Left cardiac atrium (tissue), 4 donors: ENCODE measurements around the gene ZNF680. TPM values are rescaled to one million over a fixed set of nuclear protein-coding genes. Genes with fewer than 3 reads are reported as not detected.
A peak's percentile ranks its signal among the peaks of the same experiment; 100 is the strongest.
"Not testable (repeated sequence)": the region's sequence is repeated elsewhere in the genome, so short reads cannot be mapped to it uniquely, and the experiment has no call there.

Experiments
- ATAC-seq, 2 donors: fragments of 200-7000 bp; cut with Tn5 transposase; one replicate each; pipeline ENCODE4 v1.9.1; 2020; ENCODE audit warnings: mild to moderate bottlenecking in 2 of 2, moderate library complexity in 2 of 2
- DNase-seq: peaks from one replicate; pipeline ENCODE4 v3.0.0-alpha.2; 2020
- intact Hi-C, 2 donors: fragments of 100-400 bp; cut with DNase I; formaldehyde crosslinking; loops; one replicate each; pipeline versions ENCODE4 v1.14.1 to v1.15.1; 2022 to 2023
- long read RNA-seq: library from polyadenylated mRNA; unstranded; transcript quantifications from one replicate; pipeline ENCODE4 v2.0.0, GENCODE V29; 2021
- total RNA-seq, 2 donors: library from RNA; stranded (reverse); fragmentation: NEBNext Ultra II Directional; extraction: Animal tissue kit (Norgen Biotek cat#: 25700); gene quantifications; one replicate each; pipeline ENCODE4 v1.2.1, GENCODE V29; 2021
- donor health status: DM: no; HTN: yes; CAD: no.
- donor health status: DM: no; HTN: yes; CAD: no; lungs with severe emphysema.
- donor health status: DM: yes; HTN: yes; CAD: no.
- donor health status: Dilated cardiomyopathy.

Gene ZNF680
- total RNA-seq = 10 to 100 TPM; 17.9 to 20.7 TPM
- long read RNA-seq, transcript ZNF680-201 (4 exons, 3,022 nt) = major isoform, 12 of 33 reads
- long read RNA-seq, transcript ZNF680-202 (4 exons, 2,159 nt) = minor isoform, 10 of 33 reads
- long read RNA-seq, partial matches to known transcripts = 0 of 33 reads
- long read RNA-seq, other reads (novel, unspliced or antisense) = 7 of 33 reads

DNA sequence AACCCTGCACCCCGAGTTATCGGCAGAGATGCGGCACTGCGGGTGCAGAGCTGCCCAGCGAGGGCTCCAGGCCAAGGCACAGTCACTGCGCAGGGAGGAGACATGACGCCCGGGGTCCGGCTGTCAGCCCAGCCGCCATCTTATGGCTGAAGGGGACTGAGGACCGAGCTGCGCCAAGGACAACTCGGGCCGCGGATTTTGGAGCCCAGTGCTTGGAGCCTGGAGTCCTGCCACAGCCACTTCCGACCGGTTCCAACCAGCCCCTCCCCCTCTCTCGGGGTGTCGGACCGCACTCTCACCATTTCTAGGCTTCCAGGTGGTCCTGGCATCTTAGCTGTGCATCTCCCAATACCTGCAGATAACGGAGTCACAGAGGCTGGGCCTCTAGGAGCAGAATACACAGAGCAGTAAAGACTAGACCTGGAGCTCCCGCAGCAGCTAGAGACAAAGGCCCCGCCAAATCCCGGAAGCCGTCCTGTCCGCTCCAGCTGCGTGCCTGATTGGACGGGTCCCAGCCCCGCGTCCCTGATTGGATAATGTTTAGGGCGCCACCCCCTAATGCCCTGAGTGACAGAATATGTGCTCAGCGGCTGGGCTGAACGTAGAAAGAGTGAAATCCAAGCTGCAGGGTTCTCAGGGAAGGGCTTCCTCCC, at the start of gene ZNF680:
Gene ZNF680 (minus strand): TSS at position 446 of the 653 bp plus-strand sequence. CDS start 117 bp downstream, at position 329.
- DNase-seq (peak; percentile 97), ATAC-seq (peak; percentile 98)
- intact Hi-C loops = loop anchor here in 1 of 2 donors (10.0 kb wide), 1 partner anchor 48 kb away; no protein-coding TSS in a partner anchor

DNA sequence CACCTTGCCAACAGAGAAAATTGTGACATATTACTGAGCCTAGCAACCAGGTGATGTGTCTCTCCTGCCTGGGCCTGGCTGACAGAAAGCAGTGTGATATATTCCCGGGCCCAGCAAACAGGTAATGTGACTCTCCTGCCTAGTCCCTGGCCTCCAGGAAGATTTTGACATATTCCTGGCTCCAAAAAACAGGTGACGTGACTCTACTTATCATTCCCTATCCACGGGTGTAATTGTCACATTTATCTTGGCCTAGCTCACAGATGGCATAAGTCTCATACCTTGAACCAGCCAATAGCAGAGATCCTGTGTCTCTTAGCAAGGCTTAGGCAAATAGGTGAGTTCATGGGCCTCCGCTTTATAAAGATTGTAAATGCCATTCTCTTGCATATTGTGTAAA, 49.6 kb upstream of the ZNF680 start:
- ATAC-seq (no peak), DNase-seq (no peak)
- intact Hi-C loops = no loop called here

DNA sequence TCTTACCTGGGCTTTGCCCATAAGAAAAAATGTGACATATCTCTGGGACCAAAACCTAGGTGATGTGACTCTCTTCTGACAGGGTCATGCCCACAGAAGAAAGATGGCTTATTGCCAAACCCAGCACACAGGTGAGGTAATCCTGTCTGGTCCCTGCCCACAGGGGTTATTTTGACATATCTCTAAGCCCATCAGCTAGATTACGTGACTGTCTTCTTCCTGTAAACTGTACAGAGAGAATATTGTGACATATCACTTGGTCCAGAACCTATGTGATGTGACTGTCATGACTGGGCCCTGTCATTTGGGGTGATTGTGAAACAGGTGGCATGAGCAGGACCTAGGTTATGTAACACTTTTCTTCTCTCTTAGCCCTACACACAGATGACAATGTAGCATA, 48.8 kb upstream of the ZNF680 start:
- intact Hi-C loops = no loop called here
- ATAC-seq (no peak), DNase-seq (no peak)

DNA sequence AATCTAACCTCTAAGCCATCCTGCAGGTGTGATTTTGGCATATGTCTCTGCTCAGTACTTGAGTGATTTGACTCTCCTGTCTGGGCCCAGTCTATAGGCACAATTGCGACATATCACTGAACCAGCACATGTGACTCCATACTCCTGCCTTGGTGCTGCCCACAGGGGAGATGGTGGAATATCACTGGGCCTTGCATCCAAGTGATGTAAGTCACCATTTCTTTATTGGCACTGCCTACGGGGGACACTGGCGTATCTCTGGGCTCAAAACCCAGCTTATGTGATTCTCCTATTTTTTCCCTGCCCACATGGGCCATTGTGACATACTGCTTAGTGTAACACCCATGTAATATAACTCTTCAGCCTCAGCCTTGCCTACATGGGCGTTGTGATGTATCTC, 48.1 kb upstream of the ZNF680 start:
- ATAC-seq = no peak

DNA sequence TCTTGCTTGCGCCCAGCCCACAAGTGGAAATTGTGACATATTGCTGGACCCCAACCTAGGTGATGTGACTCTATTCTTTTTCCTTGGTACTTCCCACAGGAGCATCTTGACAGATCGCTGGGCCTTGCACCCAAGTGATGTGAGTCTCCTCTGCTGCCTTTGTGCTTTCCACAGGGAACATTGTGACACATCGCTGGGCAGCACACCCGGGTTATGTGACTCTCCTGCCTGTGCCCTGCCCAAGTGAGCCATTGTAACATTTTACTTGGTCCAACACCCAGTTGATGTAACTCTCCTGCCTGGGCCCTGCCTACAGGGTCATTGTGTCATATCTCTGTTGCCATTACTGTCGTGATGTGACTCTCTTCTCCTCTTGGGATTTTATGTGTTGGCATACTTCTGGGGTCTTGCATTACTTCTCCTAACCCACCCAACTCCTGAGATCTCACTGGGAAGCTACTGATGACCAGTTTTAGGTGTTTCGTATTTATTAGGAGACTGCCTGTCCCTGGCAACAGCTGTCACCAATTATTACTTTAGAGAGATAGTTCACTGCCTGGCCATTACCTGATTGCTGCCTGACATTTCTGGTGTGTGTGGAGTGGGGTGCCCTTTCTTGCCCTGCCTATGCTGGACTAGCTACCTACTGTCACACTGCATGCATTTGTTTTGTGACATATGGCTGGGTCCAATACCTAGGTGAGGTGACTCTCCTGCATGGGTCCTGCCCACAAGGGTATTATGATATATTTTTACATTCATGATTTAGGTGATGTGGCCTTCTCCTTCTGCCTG, 45.4 kb upstream of the ZNF680 start:
- ATAC-seq (no peak), DNase-seq (no peak)
- intact Hi-C loops = no loop called here

More for the DNA sequence above, 48.1 kb upstream of the ZNF680 start:
- intact Hi-C loops = no loop called here
- no peak for DNase-seq

DNA sequence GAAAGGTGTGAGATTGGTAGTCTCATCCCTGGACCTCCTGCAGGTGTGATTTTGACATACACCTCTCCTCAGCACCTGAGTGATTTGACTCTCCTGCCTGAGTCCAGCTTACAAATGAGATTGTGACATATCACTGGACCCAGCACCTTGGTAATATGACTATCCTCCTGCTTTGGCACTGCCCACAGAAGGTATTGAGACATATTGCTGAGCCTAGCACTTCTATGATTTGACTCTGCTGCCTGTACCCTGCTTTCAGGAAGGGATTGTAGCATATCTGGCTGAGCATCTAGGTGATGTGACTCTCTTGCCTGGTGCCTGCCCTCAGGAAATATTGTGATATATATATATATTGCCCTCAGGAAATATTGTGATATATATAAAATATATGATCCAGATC, 43.5 kb upstream of the ZNF680 start:
- DNase-seq (no peak), ATAC-seq (no peak)
- intact Hi-C loops = no loop called here

DNA sequence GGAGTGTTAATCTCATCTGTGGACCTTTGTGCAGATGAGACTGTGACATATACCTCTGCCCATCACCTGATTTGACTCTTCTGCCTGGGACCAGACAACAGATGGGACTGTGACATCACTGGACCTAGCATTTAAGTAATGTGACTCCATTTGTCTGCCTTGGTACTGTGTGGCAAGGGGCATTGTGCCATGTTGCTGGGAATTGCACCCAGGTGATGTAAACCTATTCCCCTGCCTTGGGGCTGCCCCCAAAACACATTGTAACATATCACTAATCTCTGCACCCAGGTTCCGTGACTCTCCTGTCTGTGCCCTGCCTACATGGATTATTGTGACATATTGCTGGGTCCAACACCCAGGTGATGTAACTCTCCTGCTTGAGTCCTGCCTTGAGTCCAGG, 40.4 kb upstream of the ZNF680 start:
- intact Hi-C loops = no loop called here
- DNase-seq (no peak), ATAC-seq (no peak)

DNA sequence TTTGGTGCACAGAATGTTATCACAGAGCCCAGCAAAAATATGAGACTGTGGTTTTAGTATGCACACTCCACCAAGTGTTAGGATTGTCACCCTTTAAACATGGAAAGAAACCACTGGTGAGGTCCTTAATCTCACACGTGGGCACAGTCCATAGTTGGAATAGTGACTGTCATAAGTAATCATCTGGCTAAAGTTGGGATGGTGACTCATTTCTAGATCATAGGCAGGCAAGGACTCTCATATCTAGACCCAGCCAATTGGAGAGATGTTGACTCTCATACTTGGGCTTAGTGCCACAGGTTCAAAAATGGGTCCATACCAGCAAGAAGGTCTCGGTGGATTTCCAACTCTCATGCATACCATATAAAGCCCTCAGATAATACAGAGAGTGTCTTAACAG, 39.6 kb upstream of the ZNF680 start:
- intact Hi-C loops = no loop called here
- DNase-seq (no peak), ATAC-seq (peak in 1 of 2 donors; percentile 56)

DNA sequence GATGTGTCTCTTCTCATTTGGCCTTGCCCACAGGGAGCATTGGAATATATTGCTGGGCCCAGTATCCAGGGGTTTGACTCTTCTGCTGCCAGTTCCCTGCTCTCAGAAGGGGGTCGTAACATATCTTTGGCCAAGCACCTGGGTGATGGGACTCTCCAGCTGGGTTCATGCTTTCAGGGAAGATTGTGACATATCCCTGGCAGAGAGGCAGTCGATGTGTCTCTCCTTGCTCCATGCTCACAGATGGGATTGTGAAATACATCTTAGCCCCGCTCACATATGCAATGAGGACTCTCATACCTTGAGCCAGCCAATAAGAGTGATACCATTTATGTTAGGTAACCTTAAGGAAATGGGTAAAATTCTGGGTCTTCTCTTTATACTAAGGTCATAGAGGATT, 39.2 kb upstream of the ZNF680 start:
- intact Hi-C loops = no loop called here
- DNase-seq = no peak
- ATAC-seq = no peak

DNA sequence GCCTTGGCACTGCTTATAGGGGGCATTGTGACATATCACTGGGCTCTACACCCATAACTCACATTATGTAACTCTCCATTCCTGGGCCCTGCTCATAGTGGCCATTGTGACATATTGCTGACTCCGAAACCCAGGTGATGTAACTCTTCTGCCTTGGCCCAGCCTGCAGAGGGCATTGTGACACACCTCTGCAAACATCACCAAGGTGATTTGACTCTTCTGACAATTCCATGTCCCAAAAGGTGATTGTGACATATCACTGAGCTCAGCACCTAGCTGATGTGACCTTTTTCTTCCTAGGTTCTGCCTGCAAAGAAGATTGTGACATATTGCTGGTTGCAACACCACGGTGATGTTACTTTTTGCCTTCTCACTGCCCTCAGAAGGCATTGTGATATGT, 36.5 kb upstream of the ZNF680 start:
- DNase-seq = no peak
- intact Hi-C loops = no loop called here
- no peak for ATAC-seq

DNA sequence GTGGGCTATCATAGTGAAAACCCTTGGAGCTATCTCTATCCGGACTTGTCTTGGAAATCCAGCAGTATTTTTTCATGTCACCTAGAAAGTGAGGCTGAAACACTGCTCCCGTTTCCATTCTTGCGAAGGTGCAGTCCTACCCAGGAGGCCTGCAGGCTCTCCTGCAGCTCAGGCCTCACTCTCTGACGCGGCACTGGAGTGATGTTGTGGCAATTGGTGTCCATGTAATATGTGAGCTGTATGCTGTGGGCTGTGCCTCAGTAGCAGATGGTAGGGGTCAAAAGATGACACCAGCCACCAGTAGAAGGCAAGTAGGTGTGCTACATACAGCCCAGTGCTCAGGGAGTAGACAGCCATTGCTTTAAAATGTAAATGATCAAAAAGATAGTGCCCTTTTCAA, 28.1 kb upstream of the ZNF680 start:
- intact Hi-C loops = no loop called here
- no peak for ATAC-seq
- DNase-seq = no peak

DNA sequence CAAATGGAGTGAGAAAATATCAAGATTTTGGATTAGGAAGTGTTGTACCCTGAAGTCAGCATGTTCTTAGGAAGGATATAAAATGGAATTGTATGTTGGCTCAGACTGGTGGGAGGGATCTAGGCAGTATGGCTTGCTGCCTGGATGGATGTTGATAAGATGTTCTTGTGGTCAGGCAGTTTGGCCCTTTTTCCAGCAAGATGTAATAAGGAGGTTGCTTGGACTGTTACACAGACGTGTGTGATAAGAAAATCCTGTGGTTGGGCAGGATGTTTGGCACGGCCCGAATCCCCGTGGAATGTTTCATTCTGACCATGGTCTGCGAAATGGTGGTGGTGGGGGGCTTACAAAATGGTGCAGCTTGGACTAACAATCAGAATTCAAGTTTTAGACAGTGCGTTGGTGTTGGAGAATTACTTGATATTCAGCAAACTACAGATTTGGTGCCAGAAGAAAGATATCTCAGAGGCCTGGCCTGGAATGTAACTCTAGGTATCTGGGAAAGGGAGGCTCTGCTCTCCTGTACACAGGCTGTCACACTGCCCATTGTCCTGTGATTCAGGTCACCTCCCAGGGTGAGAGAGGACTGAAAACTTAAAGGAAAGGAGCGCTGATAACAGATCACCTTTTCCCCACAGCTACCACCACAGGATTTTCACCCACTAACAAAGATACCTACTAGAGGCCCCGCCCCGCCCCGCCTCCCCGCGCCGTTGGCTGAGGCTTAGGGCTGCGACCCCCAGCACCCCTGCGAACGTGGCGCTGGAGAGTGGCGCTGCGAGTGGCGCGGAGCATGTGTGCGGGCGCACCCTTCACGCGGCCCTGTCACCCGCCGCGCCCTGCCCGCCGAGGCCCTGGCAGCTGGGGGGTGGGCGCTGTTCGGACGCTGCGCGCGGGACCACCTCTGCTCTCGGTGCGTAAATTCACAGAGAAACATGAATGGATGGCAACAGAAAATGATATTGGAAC, 19.3 kb upstream of the ZNF680 start:
- ATAC-seq (peak; percentile 86 to 99), DNase-seq (peak; percentile 61)
- intact Hi-C loops = no loop called here

DNA sequence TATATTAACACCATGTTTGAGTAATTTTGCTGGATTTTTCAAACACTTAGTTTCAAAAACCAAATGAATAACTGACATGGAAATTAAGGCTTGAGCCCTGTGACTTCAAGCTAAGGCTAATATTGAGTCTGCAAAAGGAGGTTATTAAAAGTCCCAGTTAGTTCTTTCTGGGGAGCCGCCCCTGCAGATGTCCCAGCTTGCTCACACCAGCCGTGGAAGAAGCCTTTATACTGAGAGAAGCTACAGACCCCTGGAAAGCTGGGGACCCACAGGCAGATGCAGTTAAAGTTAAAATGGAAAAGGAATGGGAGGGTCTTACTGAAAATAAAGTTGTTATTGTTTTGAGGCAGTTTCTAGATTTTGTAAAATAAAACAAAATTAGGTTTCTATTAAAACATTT, 18.5 kb upstream of the ZNF680 start:
- intact Hi-C loops = no loop called here
- ATAC-seq (no peak), DNase-seq (no peak)

DNA sequence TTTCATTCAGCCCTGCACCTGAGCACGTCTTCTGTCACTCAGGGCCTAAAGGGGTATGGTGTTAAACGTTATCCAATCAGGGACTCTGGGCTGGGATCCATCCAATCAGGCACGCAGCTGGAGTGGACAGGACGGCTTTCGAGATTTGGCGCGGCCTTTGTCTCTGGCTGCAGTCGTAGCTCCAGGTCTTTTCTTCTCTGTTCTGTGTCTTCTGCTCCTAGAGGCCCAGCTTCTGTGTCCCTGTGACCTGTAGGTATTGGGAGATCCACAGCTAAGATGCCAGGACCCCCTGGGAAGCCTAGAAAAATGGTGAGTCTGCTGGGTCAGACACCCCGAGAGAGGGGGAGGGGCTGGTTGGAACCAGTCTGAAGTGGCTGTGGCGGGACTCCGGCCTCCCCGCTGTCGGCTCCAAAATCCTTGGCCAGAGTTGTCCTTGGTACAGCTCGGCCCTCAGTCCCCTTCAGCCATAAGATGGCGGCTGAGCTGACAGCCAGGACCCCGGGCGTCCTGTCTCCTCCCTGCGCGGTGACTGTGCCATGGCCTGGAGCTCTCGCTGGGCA, 11.7 kb upstream of the ZNF680 start:
- peak; percentile 76 to 88 for ATAC-seq
- DNase-seq = peak; percentile 80
- intact Hi-C loops = no loop called here

DNA sequence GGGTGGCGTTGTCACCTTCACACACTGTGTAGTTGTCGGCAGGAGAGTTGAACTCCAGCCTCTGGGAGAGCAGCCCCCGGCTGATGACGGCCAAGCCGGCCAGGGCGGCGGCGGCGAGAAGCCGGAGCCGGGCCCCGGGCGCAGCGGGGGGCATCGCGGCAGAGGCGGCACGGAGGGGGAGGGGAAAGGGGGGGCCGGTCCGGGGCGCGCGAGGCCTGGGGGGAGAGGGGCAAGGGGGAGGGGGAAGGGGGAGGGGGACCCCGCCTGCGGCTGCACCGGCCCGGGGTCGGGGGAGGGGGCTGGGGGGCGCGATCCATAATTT, 7.4 kb upstream of the ZNF680 start:
- ATAC-seq, intact Hi-C loops, DNase-seq: not testable (repeated sequence)

DNA sequence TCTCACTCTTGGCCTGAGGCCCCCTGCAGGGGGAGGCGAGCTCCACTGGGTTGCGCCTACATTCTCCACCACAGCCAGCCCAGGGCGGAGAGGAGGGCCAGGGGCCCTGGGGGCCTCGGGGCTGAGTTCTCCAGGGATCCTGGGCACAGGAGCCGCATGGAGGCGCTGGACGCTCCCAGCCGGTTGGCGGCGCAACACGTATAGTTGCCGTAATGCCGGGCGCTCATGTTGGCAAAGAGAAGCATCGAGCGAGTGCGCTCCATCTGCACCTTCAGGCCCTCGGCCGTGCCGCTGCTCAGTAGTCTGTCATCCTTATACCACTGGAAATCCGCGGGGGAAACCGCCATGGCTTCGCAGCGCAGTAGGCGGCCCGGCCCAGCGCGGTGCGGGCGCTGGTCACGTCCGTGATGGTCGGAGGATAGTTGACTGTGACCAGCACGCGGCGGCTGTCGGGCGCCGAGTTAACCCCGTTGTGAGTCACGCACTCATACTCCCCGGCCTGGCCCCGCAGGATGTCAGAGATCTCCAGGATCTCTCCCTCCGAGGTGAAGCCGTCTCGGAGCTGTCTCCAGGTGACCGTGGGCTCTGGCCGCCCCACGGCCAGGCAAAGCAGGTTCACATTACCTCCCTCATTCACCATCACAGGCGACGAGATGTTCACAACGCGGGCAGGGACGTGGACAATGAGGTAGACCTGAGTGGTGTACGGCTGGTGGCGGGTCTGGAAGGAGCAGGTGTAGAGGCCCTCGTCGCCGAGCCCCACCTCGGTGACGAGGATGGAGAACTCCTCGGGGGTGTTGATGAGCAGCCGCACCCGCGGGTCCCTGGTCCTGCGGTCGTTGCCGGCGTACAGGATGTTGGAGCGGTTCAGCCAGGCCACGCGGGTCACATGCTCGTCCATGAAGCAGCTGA, 6.8 kb upstream of the ZNF680 start:
- DNase-seq = peak; percentile 56
- ATAC-seq = peak; percentile 74 to 86
- intact Hi-C loops = loop anchor here in 1 of 2 donors (10.0 kb wide), 1 partner anchor 55 kb away; no protein-coding TSS in a partner anchor

DNA sequence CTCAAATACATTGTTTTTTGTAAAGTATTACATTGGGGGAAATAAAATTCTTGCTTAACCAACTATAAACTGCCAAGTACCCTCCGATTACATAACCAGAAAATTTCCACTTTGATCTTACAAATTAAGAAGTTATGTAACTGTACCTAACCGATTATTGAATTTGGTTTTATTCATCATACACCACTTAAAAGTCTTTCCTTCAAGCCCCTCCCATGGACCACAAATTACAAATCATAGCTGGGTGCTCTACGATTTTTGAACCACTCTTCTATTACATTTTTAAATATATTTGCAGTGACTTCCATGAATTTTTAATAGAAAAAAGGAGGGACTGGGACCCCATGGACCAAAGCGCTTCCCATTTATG, 630 bp downstream of the ZNF680 start:
- intact Hi-C loops = loop anchor here in 1 of 2 donors (10.0 kb wide), 1 partner anchor 47 kb away; no protein-coding TSS in a partner anchor
- DNase-seq (no peak), ATAC-seq (no peak)

DNA sequence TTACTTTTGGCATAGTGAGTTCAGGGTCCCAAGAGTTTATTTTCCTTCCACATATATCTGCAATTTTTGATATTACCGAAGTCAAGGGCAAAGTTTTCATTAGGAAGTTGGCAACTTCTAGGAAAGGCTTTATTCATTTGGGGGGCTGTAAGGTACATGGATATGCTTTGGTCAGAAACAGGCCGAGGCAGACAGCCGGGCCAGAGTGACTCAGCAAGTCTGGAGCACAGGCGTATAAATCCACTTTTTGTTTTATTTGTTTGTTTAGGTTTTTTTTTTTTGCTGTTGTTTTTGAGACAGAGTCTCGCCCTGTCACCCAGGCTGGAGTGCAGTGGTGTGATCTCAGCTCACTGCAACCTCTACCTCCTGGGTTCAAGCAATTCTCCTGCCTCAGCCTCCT, 3.7 kb downstream of the ZNF680 start:
- ATAC-seq (peak in 1 of 2 donors; percentile 36), DNase-seq (peak; percentile 48)
- intact Hi-C loops = no loop called here
